ENCODE results near the gene GNAS-AS1. TPM values are rescaled to one million over a fixed set of nuclear protein-coding genes. Genes with fewer than 3 reads are reported as not detected.

The GNAS-AS1 gene
- total and polyA plus RNA-seq, 2 of the 8 experiments (the other 6 are each of a cell fraction or from before 2014, with no cell fraction given): 4.7 to 13.7 TPM

- no peak overlapping the region for H2BK20ac ChIP-seq (ENCODE audit: low read length)
- no peak overlapping the region for H3K4me2 ChIP-seq (ENCODE audit: insufficient read depth in 1 of 2, low read depth in 2 of 2, low read length in 2 of 2)
- peaks cover 7 to 11% of the 10 kb centered on the region in 2 experiments for H4K20me1 ChIP-seq (replicated peaks in 1 of 2; ENCODE audit: control insufficient read depth in 1 of 2, insufficient read depth in 2 of 2, low read length in 2 of 2)
- H2BK15ac ChIP-seq (ENCODE audit: low read length): no peak overlapping the region
- no peak overlapping the region for H2BK5ac ChIP-seq (ENCODE audit: low read depth, low read length)
- POLR2A ChIA-PET (ENCODE audit: partially characterized antibody): interaction anchor here (0.8 to 6.2 kb wide), 6 partner anchors 9 to 234 kb away, joined by 3 to 64 read pairs (median 12); partner anchors contain the start of gene STX16
- no peak overlapping the region for H3K18ac ChIP-seq (ENCODE audit: extremely low read depth, low read length)
- H3K56ac ChIP-seq (replicated peaks; ENCODE audit: insufficient read length, low read depth, low read length): no peak overlapping the region
- no peak overlapping the region for H2AFZ ChIP-seq (ENCODE audit: low read length)
- peaks cover 0 to 3% of the 10 kb centered on the region in 2 experiments; a peak in 1 of 4 replicates for H3K9me3 ChIP-seq (ENCODE audit: insufficient read depth in 2 of 2, low read depth in 1 of 2, low read length in 1 of 2)
- H3K23ac ChIP-seq (ENCODE audit: insufficient read length): no peak overlapping the region
- H3K36me3 ChIP-seq (ENCODE audit: control insufficient read depth in 2 of 4, insufficient read depth in 4 of 4, low read length in 3 of 4): peaks cover 2 to 44% (median 12%) of the 10 kb centered on the region in 4 experiments; a peak in 6 of 8 replicates
- H2BK120ac ChIP-seq (replicated peaks; ENCODE audit: low read depth, low read length): no peak overlapping the region
- WGBS, 2 experiments (ENCODE audit: extremely low coverage in 1 of 2, insufficient coverage in 1 of 2, insufficient read length in 1 of 2, insufficient replicate concordance in 2 of 2, low coverage in 1 of 2, low lambda C conversion rate in 2 of 2, missing lambda C conversion rate in 1 of 2): 88% methylated on average over 8 of the region's 8 CpGs; no CpG with 5 or more reads in 1 of the 2 experiments
- H3K4ac ChIP-seq (replicated peaks; ENCODE audit: insufficient read length, low read depth, low read length): no peak overlapping the region
- H2AK5ac ChIP-seq (ENCODE audit: low read depth, low read length): no peak overlapping the region
- CTCF ChIA-PET (ENCODE audit: partially characterized antibody): interaction anchor here (0.6 to 1.4 kb wide), 4 partner anchors 8 to 131 kb away, joined by 3 to 4 read pairs (median 3); no protein-coding TSS in a partner anchor
- DNase-seq (ENCODE audit: low read depth in 1 of 2, low spot score in 2 of 2): no peak
- no peak for FAIRE-seq
- H3K14ac ChIP-seq (ENCODE audit: insufficient read length): no peak overlapping the region
- H3K4me3 ChIP-seq (ENCODE audit: extremely low read depth in 1 of 4, insufficient read depth in 2 of 4, low read depth in 3 of 4, low read length in 4 of 4): no peak overlapping the region
- H2BK12ac ChIP-seq (ENCODE audit: low read depth, low read length): no peak overlapping the region
- H3K27ac ChIP-seq (ENCODE audit: low read depth, low read length): no peak overlapping the region
- H3K79me1 ChIP-seq (ENCODE audit: low read depth, low read length): peaks cover 4% of the 10 kb centered on the region; the same call in 1 of the 2 replicates
- H3K9ac ChIP-seq (replicated peaks in 1 of 4; ENCODE audit: extremely low read depth in 1 of 4, low read depth in 3 of 4, low read length in 3 of 4): no peak overlapping the region
- no peak overlapping the region for H4K91ac ChIP-seq (replicated peaks; ENCODE audit: insufficient read length, low read length)
- 0 out of 7 replicates have a peak, but pooled peaks cover 0 to 2% (median 0%) of the 10 kb centered on the region in 4 experiments for H3K4me1 ChIP-seq (replicated peaks in 1 of 4; ENCODE audit: control insufficient read depth in 3 of 4, insufficient read depth in 4 of 4, low read length in 3 of 4)
- H3K27me3 ChIP-seq (replicated peaks in 1 of 4; ENCODE audit: control insufficient read depth in 3 of 4, extremely low read depth in 1 of 4, insufficient read depth in 3 of 4, low read length in 3 of 4): no peaks in the 10 kb centered on the region
- peaks cover 4 to 48% of the 10 kb centered on the region in 2 experiments; a peak in 3 of 4 replicates for H3K79me2 ChIP-seq (ENCODE audit: control insufficient read depth in 1 of 2, insufficient read depth in 2 of 2, low read length in 2 of 2)
- H3K23me2 ChIP-seq (ENCODE audit: low read depth, low read length): peaks cover under 1% of the 10 kb centered on the region; the same call in 1 of the 2 replicates
- no peak overlapping the region for H4K8ac ChIP-seq (ENCODE audit: extremely low read depth, insufficient read depth, low read length)
- no peak overlapping the region for H4K5ac ChIP-seq (ENCODE audit: insufficient read length, low read depth, low read length)
- no peak for TF ChIP-seq CTCF (IDR thresholded peaks at IDR 0.05; ENCODE audit: control extremely low read depth in 1 of 3, insufficient read depth in 1 of 3, low read depth in 1 of 3, low read length in 3 of 3)
- TF ChIP-seq HDAC2 (IDR thresholded peaks at IDR 0.05; ENCODE audit: borderline replicate concordance in 1 of 2, low read depth in 2 of 2, low read length in 2 of 2): no peak
- TF ChIP-seq KDM5A (IDR thresholded peaks at IDR 0.05; ENCODE audit: low read length): no peak
- no peak for TF ChIP-seq CEBPB (IDR thresholded peaks at IDR 0.05; ENCODE audit: low read depth, low read length)
- TF ChIP-seq SP2 (IDR thresholded peaks at IDR 0.05; ENCODE audit: low read length): no peak
- no peak for TF ChIP-seq KDM1A (IDR thresholded peaks at IDR 0.05; ENCODE audit: borderline replicate concordance, low read length)
- no peak for TF ChIP-seq CHD2 (IDR thresholded peaks at IDR 0.05; ENCODE audit: low read length)
- no peak for TF ChIP-seq HDAC6 (IDR thresholded peaks at IDR 0.05; ENCODE audit: low read depth, low read length)
- no peak for TF ChIP-seq USF2 (IDR thresholded peaks at IDR 0.05; ENCODE audit: low read length)
Observed at GRCh38 chr20:58824843-58825242, 25.9 kb downstream of the GNAS-AS1 start.
